Measurements from ENCODE around the gene CLDN7.

CLDN7 gene

GRCh38 chr17:7218166-7218565 is 44.1 kb downstream of the CLDN7 start:
- DNase-seq = no peak

GRCh38 chr17:7217113-7217987 is 44.9 kb downstream of the CLDN7 start:
- no peak for DNase-seq

GRCh38 chr17:7216242-7217112 is 45.8 kb downstream of the CLDN7 start:
- no peak for DNase-seq

DNA sequence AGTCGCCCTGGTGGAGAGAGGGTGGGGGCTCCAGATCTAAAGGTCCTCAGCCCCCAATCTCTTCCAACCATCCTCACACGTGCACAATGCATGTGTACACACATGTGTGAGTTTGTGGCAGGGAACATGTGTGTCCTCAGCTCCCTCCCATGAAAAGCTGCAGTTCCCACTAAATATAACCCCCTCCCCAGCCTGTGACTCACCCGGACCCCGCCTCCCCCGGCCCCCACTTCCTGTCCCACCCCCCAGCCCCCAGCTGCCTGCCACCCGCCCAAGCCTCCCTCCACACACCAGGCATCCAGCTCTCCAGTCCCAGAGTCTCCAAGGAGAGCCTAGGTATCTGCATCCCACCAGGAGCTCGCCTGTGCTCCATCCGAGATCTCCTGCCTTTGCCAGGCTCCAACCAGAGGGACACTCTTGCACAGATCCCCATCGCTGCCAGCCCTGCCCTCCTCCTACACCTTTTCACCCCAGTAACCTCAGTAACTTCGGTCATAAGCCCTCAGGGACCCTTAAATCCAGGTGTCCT is 46.6 kb downstream of the CLDN7 start:
- no peak for DNase-seq

- DNase-seq = no peak
Measured at GRCh38 chr17:7215136-7215638, 47.1 kb downstream of the CLDN7 start.

DNA sequence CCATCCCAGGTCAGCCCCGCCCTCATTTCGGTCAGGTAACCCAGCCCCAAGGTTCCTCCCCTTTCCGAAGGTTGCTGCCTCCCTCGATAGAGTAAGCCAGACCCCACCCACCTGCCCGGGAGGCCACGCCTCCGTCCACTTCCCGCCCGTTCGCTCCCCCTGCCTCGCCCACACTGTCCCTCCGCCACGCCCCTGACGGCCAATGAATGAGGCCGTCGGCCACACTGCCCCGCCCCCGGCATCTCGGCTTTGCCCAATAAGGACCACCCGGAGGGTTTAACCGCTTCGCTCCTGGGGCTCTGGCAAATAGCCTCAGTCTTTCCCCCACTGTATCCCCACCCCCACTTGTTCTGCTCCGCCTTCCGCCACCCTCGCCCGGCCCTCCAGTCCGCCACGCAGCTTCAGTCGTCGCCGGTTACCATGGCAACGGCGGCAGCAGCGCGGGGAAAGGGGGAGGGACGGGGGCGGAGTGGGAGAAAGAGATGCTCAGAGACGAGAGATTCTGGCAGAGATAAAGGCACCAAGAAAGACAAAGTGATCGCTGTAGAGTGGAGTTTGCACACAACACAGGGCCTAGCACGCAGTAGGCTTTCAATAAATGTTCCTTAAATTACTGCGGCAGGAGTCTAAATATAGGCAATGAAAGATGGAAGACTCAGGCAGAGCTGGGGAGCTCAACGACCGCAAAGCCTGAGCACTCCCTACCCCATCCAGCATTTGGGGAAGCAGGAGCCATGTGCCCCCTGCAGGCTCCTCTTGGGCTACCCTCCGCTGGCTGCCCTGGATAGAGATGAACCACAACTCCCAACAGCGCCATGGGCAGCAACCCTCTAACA is 47.8 kb downstream of the CLDN7 start:
- peak; percentile 91 for DNase-seq

GRCh38 chr17:7213895-7214299 is 48.4 kb downstream of the CLDN7 start:
- DNase-seq = peak; percentile 83

DNA sequence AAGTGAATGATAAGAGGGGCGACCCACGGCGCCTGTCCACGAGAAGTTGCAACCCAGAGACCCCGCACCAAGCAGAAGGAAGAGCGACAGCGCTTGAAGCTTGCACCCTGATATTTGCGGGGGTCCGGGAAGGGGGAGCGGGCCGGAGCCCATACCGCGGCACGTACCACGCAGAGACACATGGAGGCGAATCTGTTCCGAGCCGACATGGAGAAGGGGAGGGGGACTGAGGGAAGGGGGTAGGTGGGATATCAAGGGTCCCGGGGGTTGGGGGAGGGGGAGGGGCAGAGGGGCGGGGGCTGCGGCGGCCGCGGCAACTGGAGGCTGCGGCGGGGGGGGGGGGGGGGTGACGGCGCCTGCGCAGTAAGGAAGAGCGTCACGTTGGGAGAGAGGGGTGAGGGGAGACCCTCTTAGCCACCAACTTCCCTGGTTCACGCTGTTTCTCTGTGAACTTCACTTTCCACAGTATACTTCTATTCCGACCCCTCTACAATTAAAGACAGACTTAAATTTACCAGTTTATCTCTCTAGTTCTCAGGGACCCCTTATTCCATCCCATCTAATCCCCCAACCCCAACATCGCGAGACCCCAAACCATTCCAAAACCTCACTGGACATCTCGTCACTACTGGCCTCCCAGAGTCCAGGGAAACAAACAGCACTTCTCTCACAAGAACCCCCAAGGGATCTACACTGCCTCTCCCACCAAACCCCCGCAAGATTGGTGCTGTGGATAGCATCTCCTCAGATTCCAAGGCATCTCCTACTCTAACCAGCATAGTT is 50.6 kb downstream of the CLDN7 start:
- DNase-seq = no peak

All from DMS153 (cell line).